Fibroblast of skin of right quadriceps (primary cell): ENCODE data around the gene ERLIN1.
A peak's percentile ranks its signal among the peaks of the same experiment; 100 is the strongest.

Source experiments
- DNase-seq: peaks from one replicate; pipeline ENCODE4 v3.0.0-alpha.2; 2013

The ERLIN1 gene

GRCh38 chr10:100185364-100186252 lies at the start of gene ERLIN1:
Gene ERLIN1 (minus strand): TSS chr10:100186029. CDS start chr10:100185626, 403 bp downstream.
- peak; percentile 92 for DNase-seq

GRCh38 chr10:100232101-100232500 lies 46.3 kb upstream of the ERLIN1 start:
- peak; percentile 7 for DNase-seq

GRCh38 chr10:100229819-100230422 lies 44.1 kb upstream of the ERLIN1 start:
- no peak for DNase-seq

GRCh38 chr10:100223879-100224278 lies 38.0 kb upstream of the ERLIN1 start:
- no peak for DNase-seq

GRCh38 chr10:100222529-100222928 lies 36.7 kb upstream of the ERLIN1 start:
- no peak for DNase-seq

- no peak for DNase-seq
These were observed 30.2 kb upstream of the ERLIN1 start for GRCh38 chr10:100216006-100216405.

GRCh38 chr10:100209303-100209702 lies 23.5 kb upstream of the ERLIN1 start:
- peak; percentile 56 for DNase-seq

GRCh38 chr10:100208276-100208675 lies 22.4 kb upstream of the ERLIN1 start:
- no peak for DNase-seq

GRCh38 chr10:100204370-100204769 lies 18.5 kb upstream of the ERLIN1 start:
- no peak for DNase-seq

GRCh38 chr10:100201549-100201948 lies 15.7 kb upstream of the ERLIN1 start:
- DNase-seq, result no peak

GRCh38 chr10:100194711-100195110 lies 8.9 kb upstream of the ERLIN1 start:
- no peak for DNase-seq

GRCh38 chr10:100192350-100192749 lies 6.5 kb upstream of the ERLIN1 start:
- DNase-seq, result no peak

GRCh38 chr10:100186253-100187212 lies 704 bp upstream of the ERLIN1 start:
- DNase-seq, result peak; percentile 37

- DNase-seq, result peak; percentile 7
These were observed 989 bp downstream of the ERLIN1 start for GRCh38 chr10:100184840-100185239.

- no peak for DNase-seq
These were observed 1.4 kb downstream of the ERLIN1 start for GRCh38 chr10:100184426-100184825.

GRCh38 chr10:100183481-100183880 lies 2.3 kb downstream of the ERLIN1 start:
- no peak for DNase-seq

GRCh38 chr10:100182908-100183307 lies 2.9 kb downstream of the ERLIN1 start:
- DNase-seq, result no peak

- DNase-seq, result no peak
These were observed 3.5 kb downstream of the ERLIN1 start for GRCh38 chr10:100182281-100182680.

- DNase-seq, result no peak
These were observed 10.0 kb downstream of the ERLIN1 start for GRCh38 chr10:100175875-100176274.

- no peak for DNase-seq
These were observed 10.8 kb downstream of the ERLIN1 start for GRCh38 chr10:100174699-100175677.

GRCh38 chr10:100173035-100173434 lies 12.8 kb downstream of the ERLIN1 start:
- no peak for DNase-seq

- DNase-seq, result no peak
These were observed 13.5 kb downstream of the ERLIN1 start for GRCh38 chr10:100172349-100172748.
